Measurements from ENCODE around the gene C13orf42.

The C13orf42 gene

GRCh38 chr13:51111174-51111573 lies at the start of gene C13orf42:
C13orf42 (minus strand) TSS chr13:51111274; CDS start chr13:51111209, 65 bp downstream.
- DNase-seq (ENCODE audit: low read depth in 2 of 2), result no peak

- no peak for DNase-seq (ENCODE audit: low read depth in 2 of 2)
These were observed 47.9 kb upstream of the C13orf42 start for GRCh38 chr13:51158880-51159518.

GRCh38 chr13:51158365-51158764 lies 47.3 kb upstream of the C13orf42 start:
- no peak for DNase-seq (ENCODE audit: low read depth in 2 of 2)

GRCh38 chr13:51156648-51157047 lies 45.6 kb upstream of the C13orf42 start:
- no peak for DNase-seq (ENCODE audit: low read depth in 2 of 2)

GRCh38 chr13:51155776-51156515 lies 44.9 kb upstream of the C13orf42 start:
- no peak for DNase-seq (ENCODE audit: low read depth in 2 of 2)

- DNase-seq (ENCODE audit: low read depth in 2 of 2), result no peak
These were observed 44.1 kb upstream of the C13orf42 start for GRCh38 chr13:51155161-51155560.

- no peak for DNase-seq (ENCODE audit: low read depth in 2 of 2)
These were observed 43.0 kb upstream of the C13orf42 start for GRCh38 chr13:51154029-51154555.

GRCh38 chr13:51153527-51153926 lies 42.5 kb upstream of the C13orf42 start:
- no peak for DNase-seq (ENCODE audit: low read depth in 2 of 2)

- no peak for DNase-seq (ENCODE audit: low read depth in 2 of 2)
These were observed 41.6 kb upstream of the C13orf42 start for GRCh38 chr13:51152701-51153100.

GRCh38 chr13:51151463-51151862 lies 40.4 kb upstream of the C13orf42 start:
- no peak for DNase-seq (ENCODE audit: low read depth in 2 of 2)

GRCh38 chr13:51148952-51149573 lies 38.0 kb upstream of the C13orf42 start:
- no peak for DNase-seq (ENCODE audit: low read depth in 2 of 2)

GRCh38 chr13:51148223-51148951 lies 37.3 kb upstream of the C13orf42 start:
- no peak for DNase-seq (ENCODE audit: low read depth in 2 of 2)

GRCh38 chr13:51147732-51148131 lies 36.7 kb upstream of the C13orf42 start:
- DNase-seq (ENCODE audit: low read depth in 2 of 2), result no peak

GRCh38 chr13:51146667-51147066 lies 35.6 kb upstream of the C13orf42 start:
- DNase-seq (ENCODE audit: low read depth in 2 of 2), result no peak

GRCh38 chr13:51137250-51137649 lies 26.2 kb upstream of the C13orf42 start:
- no peak for DNase-seq (ENCODE audit: low read depth in 2 of 2)

- DNase-seq (ENCODE audit: low read depth in 2 of 2), result no peak
These were observed 25.4 kb upstream of the C13orf42 start for GRCh38 chr13:51136276-51136980.

- DNase-seq (ENCODE audit: low read depth in 2 of 2), result no peak
These were observed 23.8 kb upstream of the C13orf42 start for GRCh38 chr13:51134763-51135365.

GRCh38 chr13:51130348-51130747 lies 19.3 kb upstream of the C13orf42 start:
- DNase-seq (ENCODE audit: low read depth in 2 of 2), result no peak

GRCh38 chr13:51125495-51126226 lies 14.6 kb upstream of the C13orf42 start:
- peak in 1 of 2 donors; percentile 5 for DNase-seq (ENCODE audit: low read depth in 2 of 2)

- DNase-seq (ENCODE audit: low read depth in 2 of 2), result no peak
These were observed 11.9 kb upstream of the C13orf42 start for GRCh38 chr13:51122868-51123566.
